Tibial nerve (tissue), 3 donors: Measurements from ENCODE around the gene DPP4.

ENCODE experiments used
- POLR2A ChIP-seq, 2 donors: fragments of 450-650 bp; IDR thresholded peaks; one replicate each; pipeline ENCODE4 v1.6.1; 2017; ENCODE audit warnings: antibody characterized with exemption in 2 of 2, mild to moderate bottlenecking in 2 of 2, moderate library complexity in 2 of 2
- TF ChIP-seq, protein P1 (sequence below), 5 experiments: fragments of 200-600 bp in 3 of 5; fragments of 450-650 bp in 2 of 5; sonication (generic) in 3 of 5; IDR thresholded peaks; one replicate each; pipeline ENCODE4 v1.5.1; 2016 to 2019; ENCODE audit warnings: antibody characterized with exemption in 5 of 5, mild to moderate bottlenecking in 3 of 5, moderate library complexity in 2 of 5

DNA sequence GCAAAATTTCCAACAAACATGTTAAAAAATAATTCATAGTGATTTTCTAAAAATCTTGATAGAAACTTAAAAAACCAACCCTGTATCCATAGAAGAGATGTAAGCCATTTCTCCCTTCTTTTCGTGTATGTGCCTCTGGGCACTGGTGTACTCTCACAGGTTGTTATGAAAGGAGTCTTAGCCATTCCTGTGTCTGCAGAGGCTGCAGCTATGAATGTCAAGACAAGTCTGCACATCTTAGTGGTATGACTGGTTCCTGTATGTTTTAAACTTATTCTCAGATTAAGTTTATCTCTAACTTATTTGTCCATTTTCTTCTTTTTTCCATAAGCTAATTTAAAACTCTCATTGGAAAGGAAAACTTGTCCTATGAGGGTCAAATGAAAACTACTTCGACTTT is 84.0 kb downstream of the DPP4 start:
- TF ChIP-seq, protein P1, sequence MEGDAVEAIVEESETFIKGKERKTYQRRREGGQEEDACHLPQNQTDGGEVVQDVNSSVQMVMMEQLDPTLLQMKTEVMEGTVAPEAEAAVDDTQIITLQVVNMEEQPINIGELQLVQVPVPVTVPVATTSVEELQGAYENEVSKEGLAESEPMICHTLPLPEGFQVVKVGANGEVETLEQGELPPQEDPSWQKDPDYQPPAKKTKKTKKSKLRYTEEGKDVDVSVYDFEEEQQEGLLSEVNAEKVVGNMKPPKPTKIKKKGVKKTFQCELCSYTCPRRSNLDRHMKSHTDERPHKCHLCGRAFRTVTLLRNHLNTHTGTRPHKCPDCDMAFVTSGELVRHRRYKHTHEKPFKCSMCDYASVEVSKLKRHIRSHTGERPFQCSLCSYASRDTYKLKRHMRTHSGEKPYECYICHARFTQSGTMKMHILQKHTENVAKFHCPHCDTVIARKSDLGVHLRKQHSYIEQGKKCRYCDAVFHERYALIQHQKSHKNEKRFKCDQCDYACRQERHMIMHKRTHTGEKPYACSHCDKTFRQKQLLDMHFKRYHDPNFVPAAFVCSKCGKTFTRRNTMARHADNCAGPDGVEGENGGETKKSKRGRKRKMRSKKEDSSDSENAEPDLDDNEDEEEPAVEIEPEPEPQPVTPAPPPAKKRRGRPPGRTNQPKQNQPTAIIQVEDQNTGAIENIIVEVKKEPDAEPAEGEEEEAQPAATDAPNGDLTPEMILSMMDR (IDR thresholded peaks at IDR 0.05) = no peak
- no peak for TF ChIP-seq POLR2A (IDR thresholded peaks at IDR 0.05)
